Measurements from ENCODE around the gene KRTAP10-1. TPM values are rescaled to one million over a fixed set of nuclear protein-coding genes. Genes with fewer than 3 reads are reported as not detected.
"Not testable (repeated sequence)": the region's sequence is repeated elsewhere in the genome, so short reads cannot be mapped to it uniquely, and the experiment has no call there.

The KRTAP10-1 gene
- total RNA-seq, 4 donors from 2014 or later = not detected

GRCh38 chr21:44506279-44507255 is 33.4 kb downstream of the KRTAP10-1 start:
- H3K4me1 ChIP-seq = no peaks in the 10 kb centered on the region
- no peaks in the 10 kb centered on the region for H3K27me3 ChIP-seq
- H3K36me3 ChIP-seq = no peaks in the 10 kb centered on the region
- no peaks in the 10 kb centered on the region for H3K9me3 ChIP-seq
- H3K27ac ChIP-seq = no peak overlapping the region
- no peak overlapping the region for H3K4me3 ChIP-seq
- no peak for TF ChIP-seq CTCF (IDR thresholded peaks at IDR 0.05)
- intact Hi-C loops (cut with DNase I; ENCODE audit: low total_unique reads) = no loop called here
- no peak for DNase-seq

GRCh38 chr21:44505673-44506278 is 34.2 kb downstream of the KRTAP10-1 start:
- no peak for DNase-seq
- Histone ChIP-seq H3K9me3 (no peaks in the 10 kb centered on the region), H3K4me3 (no peak overlapping the region), H3K27ac (no peak overlapping the region), H3K4me1 (no peaks in the 10 kb centered on the region), H3K27me3 (no peaks in the 10 kb centered on the region), H3K36me3 (no peaks in the 10 kb centered on the region)
- TF ChIP-seq POLR2A (IDR thresholded peaks at IDR 0.05) (no peak), CTCF (IDR thresholded peaks at IDR 0.05) (no peak)
- intact Hi-C loops (cut with DNase I; ENCODE audit: low total_unique reads) = no loop called here

- Histone ChIP-seq H3K36me3 (no peaks in the 10 kb centered on the region), H3K4me1 (no peaks in the 10 kb centered on the region), H3K4me3 (no peak overlapping the region), H3K9me3 (no peaks in the 10 kb centered on the region), H3K27me3 (no peaks in the 10 kb centered on the region), H3K27ac (no peak overlapping the region)
- intact Hi-C loops (cut with DNase I; ENCODE audit: low total_unique reads) = no loop called here
- DNase-seq = no peak
- TF ChIP-seq CTCF (IDR thresholded peaks at IDR 0.05) (no peak), POLR2A (IDR thresholded peaks at IDR 0.05) (no peak)
Observed at GRCh38 chr21:44503901-44504399, 36.0 kb downstream of the KRTAP10-1 start.

- H3K9me3 ChIP-seq; H3K36me3 ChIP-seq; H3K27ac ChIP-seq; DNase-seq; H3K4me3 ChIP-seq; H3K27me3 ChIP-seq; intact Hi-C loops (cut with DNase I; ENCODE audit: low total_unique reads); H3K4me1 ChIP-seq: not testable (repeated sequence)
Observed at GRCh38 chr21:44503006-44503889, 36.7 kb downstream of the KRTAP10-1 start.

GRCh38 chr21:44502171-44502958 is 37.6 kb downstream of the KRTAP10-1 start:
- TF ChIP-seq CTCF (IDR thresholded peaks at IDR 0.05) (no peak), POLR2A (IDR thresholded peaks at IDR 0.05) (no peak)
- DNase-seq = no peak
- H3K9me3 ChIP-seq = no peaks in the 10 kb centered on the region
- H3K4me3 ChIP-seq = no peak overlapping the region
- H3K27ac ChIP-seq = no peak overlapping the region
- no peaks in the 10 kb centered on the region for H3K27me3 ChIP-seq
- intact Hi-C loops (cut with DNase I; ENCODE audit: low total_unique reads) = no loop called here
- H3K36me3 ChIP-seq = no peaks in the 10 kb centered on the region
- no peaks in the 10 kb centered on the region for H3K4me1 ChIP-seq

Data from uterus (tissue), 4 donors.